ENCODE data around the gene SERPINB7. TPM values are rescaled to one million over a fixed set of nuclear protein-coding genes. Genes with fewer than 3 reads are reported as not detected.

SERPINB7 gene
- total and polyA plus RNA-seq, 11 donors, result 1.4 TPM; not detected in 10

- WGBS, 4 donors, result 65 to 75% (median 68%) methylated on average over 7 of the region's 7 CpGs
- DNase-seq, result no peak
- no peaks in the 10 kb centered on the region for H3K4me1 ChIP-seq
- H3K27me3 ChIP-seq, result peaks cover 0 to 21% (median 7%) of the 10 kb centered on the region in 9 donors
- intact Hi-C loops (cut with DNase I), result loop anchor here in 2 of 10 donors (10.0 kb wide), 1 partner anchor 328 kb away; no protein-coding TSS in a partner anchor
- no peaks in the 10 kb centered on the region for H3K9me3 ChIP-seq
- no peaks in the 10 kb centered on the region for H3K36me3 ChIP-seq
- H3K27ac ChIP-seq, result no peak overlapping the region
- no peak for ATAC-seq
- H3K4me3 ChIP-seq, result no peak overlapping the region
- TF ChIP-seq, protein P1, sequence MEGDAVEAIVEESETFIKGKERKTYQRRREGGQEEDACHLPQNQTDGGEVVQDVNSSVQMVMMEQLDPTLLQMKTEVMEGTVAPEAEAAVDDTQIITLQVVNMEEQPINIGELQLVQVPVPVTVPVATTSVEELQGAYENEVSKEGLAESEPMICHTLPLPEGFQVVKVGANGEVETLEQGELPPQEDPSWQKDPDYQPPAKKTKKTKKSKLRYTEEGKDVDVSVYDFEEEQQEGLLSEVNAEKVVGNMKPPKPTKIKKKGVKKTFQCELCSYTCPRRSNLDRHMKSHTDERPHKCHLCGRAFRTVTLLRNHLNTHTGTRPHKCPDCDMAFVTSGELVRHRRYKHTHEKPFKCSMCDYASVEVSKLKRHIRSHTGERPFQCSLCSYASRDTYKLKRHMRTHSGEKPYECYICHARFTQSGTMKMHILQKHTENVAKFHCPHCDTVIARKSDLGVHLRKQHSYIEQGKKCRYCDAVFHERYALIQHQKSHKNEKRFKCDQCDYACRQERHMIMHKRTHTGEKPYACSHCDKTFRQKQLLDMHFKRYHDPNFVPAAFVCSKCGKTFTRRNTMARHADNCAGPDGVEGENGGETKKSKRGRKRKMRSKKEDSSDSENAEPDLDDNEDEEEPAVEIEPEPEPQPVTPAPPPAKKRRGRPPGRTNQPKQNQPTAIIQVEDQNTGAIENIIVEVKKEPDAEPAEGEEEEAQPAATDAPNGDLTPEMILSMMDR (IDR thresholded peaks at IDR 0.05), result no peak
- TF ChIP-seq POLR2A (IDR thresholded peaks at IDR 0.05), result no peak
Observed at GRCh38 chr18:63843008-63843407, 67.8 kb downstream of the SERPINB7 start.

DNA sequence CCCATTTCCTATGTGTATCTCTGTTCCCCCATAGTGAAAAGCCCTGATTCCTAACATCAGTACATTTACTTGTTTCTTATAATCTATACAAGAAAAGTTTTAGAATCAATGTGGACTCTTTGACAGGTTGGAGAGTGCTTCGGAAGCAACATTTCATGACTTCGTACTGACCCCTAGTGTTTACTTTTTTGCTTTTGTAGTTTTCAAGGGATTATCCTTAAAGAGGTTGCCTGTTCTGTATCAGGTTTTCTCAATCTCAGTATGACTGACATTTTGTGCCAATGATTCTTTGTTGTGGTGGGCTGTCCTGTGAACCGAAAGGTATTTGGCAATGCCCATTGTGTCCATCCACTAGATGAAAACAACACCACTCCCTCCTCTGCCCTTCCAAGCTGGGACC lies 69.0 kb downstream of the SERPINB7 start:
- intact Hi-C loops (cut with DNase I), result loop anchor here in 2 of 10 donors (10.0 kb wide), 1 partner anchor 329 kb away; no protein-coding TSS in a partner anchor
- 9 to 22% (median 17%) methylated on average over 3 of the region's 3 CpGs for whole genome bisulfite sequencing, 4 donors
- no peak for TF ChIP-seq POLR2A (IDR thresholded peaks at IDR 0.05)
- TF ChIP-seq, protein P1 (IDR thresholded peaks at IDR 0.05), result peak in 7 of 12 donors; percentile 10 to 41 (median 35)
- peaks cover 0 to 21% (median 7%) of the 10 kb centered on the region in 9 donors for H3K27me3 ChIP-seq
- no peaks in the 10 kb centered on the region for H3K4me1 ChIP-seq
- ATAC-seq (no peak), DNase-seq (no peak)
- no peak overlapping the region for H3K4me3 ChIP-seq
- no peak overlapping the region for H3K27ac ChIP-seq
- H3K9me3 ChIP-seq, result no peaks in the 10 kb centered on the region
- H3K36me3 ChIP-seq, result no peaks in the 10 kb centered on the region

DNA sequence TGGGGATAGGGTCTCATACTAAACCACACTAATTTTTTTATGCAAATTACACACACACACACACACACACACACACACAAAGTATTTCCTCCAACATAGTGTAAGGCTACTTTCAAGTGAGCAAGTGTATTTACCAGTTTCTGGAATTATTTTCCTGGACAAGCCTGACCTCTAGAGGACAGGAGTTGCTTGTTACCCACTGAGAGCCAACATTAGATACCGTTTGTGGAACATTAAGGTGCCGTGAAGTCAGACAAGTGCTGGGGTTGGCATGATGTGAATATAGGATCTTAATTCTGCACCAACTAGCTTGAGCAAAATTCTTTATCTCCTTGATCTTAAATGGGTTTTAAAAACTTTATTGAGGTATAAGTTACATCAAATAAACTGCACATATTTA lies 72.9 kb downstream of the SERPINB7 start:
- Histone ChIP-seq H3K27me3 (peaks cover 0 to 6% (median 0%) of the 10 kb centered on the region in 9 donors), H3K4me3 (no peak overlapping the region), H3K27ac (no peak overlapping the region), H3K4me1 (no peaks in the 10 kb centered on the region), H3K9me3 (no peaks in the 10 kb centered on the region), H3K36me3 (no peaks in the 10 kb centered on the region)
- intact Hi-C loops (cut with DNase I), result loop anchor here in 9 of 10 donors (2.0 to 10.0 kb wide), 3 partner anchors 329 to 333 kb away; no protein-coding TSS in a partner anchor
- TF ChIP-seq, protein P1 (IDR thresholded peaks at IDR 0.05), result peak in 7 of 12 donors; percentile 21 to 49 (median 38)
- TF ChIP-seq POLR2A (IDR thresholded peaks at IDR 0.05), result no peak
- WGBS, 4 donors, result 3 to 4% (median 3%) methylated on average over 2 of the region's 2 CpGs
- no peak for ATAC-seq
- no peak for DNase-seq

- Histone ChIP-seq H3K36me3 (no peaks in the 10 kb centered on the region), H3K4me3 (no peak overlapping the region), H3K4me1 (no peaks in the 10 kb centered on the region), H3K27me3 (peaks cover 0 to 3% (median 0%) of the 10 kb centered on the region in 9 donors), H3K27ac (no peak overlapping the region), H3K9me3 (peaks cover 0 to 7% (median 0%) of the 10 kb centered on the region in 12 donors)
- TF ChIP-seq POLR2A (IDR thresholded peaks at IDR 0.05), result no peak
- TF ChIP-seq, protein P1 (IDR thresholded peaks at IDR 0.05), result peak in 2 of 12 donors; percentile 10 to 18
- no peak for DNase-seq
- 46 to 64% (median 51%) methylated on average over 4 of the region's 4 CpGs for WGBS, 4 donors
- intact Hi-C loops (cut with DNase I), result loop anchor here in 1 of 10 donors (2.0 kb wide), 1 partner anchor 331 kb away; no protein-coding TSS in a partner anchor
- ATAC-seq, result no peak
Observed at GRCh38 chr18:63850020-63850419, 74.8 kb downstream of the SERPINB7 start.
